ENCODE results near the gene TLE7. TPM values are rescaled to one million over a fixed set of nuclear protein-coding genes. Genes with fewer than 3 reads are reported as not detected.

Gene TLE7
- total and polyA plus RNA-seq, 2 of the 8 experiments (the other 6 are each of a cell fraction or from before 2014, with no cell fraction given) = 0.03 TPM; not detected in 1

GRCh38 chr16:71484006-71484893 lies 42.4 kb upstream of the TLE7 start (continued):
- TF ChIP-seq BRCA1 (IDR thresholded peaks at IDR 0.05; ENCODE audit: low read depth, low read length) (no peak), POLR2A (IDR thresholded peaks at IDR 0.05; ENCODE audit: control extremely low read depth in 1 of 2, low read depth in 2 of 2, low read length in 2 of 2) (peak; percentile 77 to 97), ZNF274 (IDR thresholded peaks at IDR 0.05; ENCODE audit: borderline replicate concordance, extremely low read depth, low read length) (no peak), MAFK (IDR thresholded peaks at IDR 0.05; ENCODE audit: low read depth, low read length) (no peak), TEAD4 (IDR thresholded peaks at IDR 0.05; ENCODE audit: low read depth, low read length) (0 out of 2 replicates have a peak, but pooled peaks have one; percentile 22), FOSL1 (IDR thresholded peaks at IDR 0.05; ENCODE audit: insufficient read depth, low read depth, low read length) (no peak), SP4 (IDR thresholded peaks at IDR 0.05; ENCODE audit: low read length) (no peak), SUZ12 (IDR thresholded peaks at IDR 0.05; ENCODE audit: low read length) (no peak), SRF (IDR thresholded peaks at IDR 0.05; ENCODE audit: low read depth, low read length) (no peak), MAX (IDR thresholded peaks at IDR 0.05) (peak; percentile 35; the same call in 1 of the 2 replicates), BCL11A (IDR thresholded peaks at IDR 0.05; ENCODE audit: low read depth in 2 of 2, low read length in 2 of 2) (no peak), HDAC6 (IDR thresholded peaks at IDR 0.05; ENCODE audit: low read depth, low read length) (no peak), CHD1 (IDR thresholded peaks at IDR 0.05; ENCODE audit: low read depth, low read length) (no peak), YY1 (IDR thresholded peaks at IDR 0.05; ENCODE audit: low read depth, low read length) (0 out of 2 replicates have a peak, but pooled peaks have one; percentile 43), SIN3A (conservative IDR thresholded peaks at IDR 0.05 in 1 of 2, IDR thresholded peaks at IDR 0.05 in 1 of 2; ENCODE audit: low read depth in 1 of 2, low read length in 2 of 2) (peak in 1 of 2 experiments; percentile 55; a peak in 1 of 4 replicates), RFX5 (IDR thresholded peaks at IDR 0.05; ENCODE audit: borderline replicate concordance, low read depth, low read length) (no peak), NRF1 (IDR thresholded peaks at IDR 0.05; ENCODE audit: low read depth, low read length) (no peak), CTBP2 (IDR thresholded peaks at IDR 0.05; ENCODE audit: borderline replicate concordance, insufficient read depth, insufficient read length, low read length) (no peak), HDAC2 (IDR thresholded peaks at IDR 0.05; ENCODE audit: borderline replicate concordance in 1 of 2, low read depth in 2 of 2, low read length in 2 of 2) (peak in 1 of 2 experiments; percentile 77; a peak in 1 of 4 replicates), PHF8 (conservative IDR thresholded peaks at IDR 0.05; ENCODE audit: low read depth, low read length) (peak; percentile 98), GABPA (IDR thresholded peaks at IDR 0.05; ENCODE audit: borderline replicate concordance, insufficient read depth, low read length) (peak; percentile 79; the same call in 1 of the 2 replicates)
